ENCODE results near the gene UGT3A1.
A peak's percentile ranks its signal among the peaks of the same experiment; 100 is the strongest.

The UGT3A1 gene

DNA sequence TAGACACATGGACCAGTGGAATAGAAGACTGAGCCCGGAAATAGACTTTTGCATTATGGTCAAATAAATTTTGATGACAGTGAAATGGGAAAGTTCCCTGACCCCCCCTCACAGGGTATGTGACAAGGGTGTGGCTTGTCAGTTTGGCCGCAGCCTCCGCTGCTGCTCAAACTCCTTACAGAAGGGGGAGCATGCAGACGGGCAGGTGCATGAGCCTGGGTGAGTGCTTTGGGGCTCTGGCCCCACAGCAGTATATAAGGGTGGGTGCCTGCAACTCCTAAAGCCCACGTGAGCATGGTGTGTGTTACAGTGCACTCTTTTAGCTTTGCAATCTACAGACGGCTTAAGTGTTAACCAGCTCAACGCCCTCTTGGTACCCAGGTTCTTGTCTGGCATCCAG lies 30.9 kb downstream of the UGT3A1 start:
- TF ChIP-seq, protein P1, sequence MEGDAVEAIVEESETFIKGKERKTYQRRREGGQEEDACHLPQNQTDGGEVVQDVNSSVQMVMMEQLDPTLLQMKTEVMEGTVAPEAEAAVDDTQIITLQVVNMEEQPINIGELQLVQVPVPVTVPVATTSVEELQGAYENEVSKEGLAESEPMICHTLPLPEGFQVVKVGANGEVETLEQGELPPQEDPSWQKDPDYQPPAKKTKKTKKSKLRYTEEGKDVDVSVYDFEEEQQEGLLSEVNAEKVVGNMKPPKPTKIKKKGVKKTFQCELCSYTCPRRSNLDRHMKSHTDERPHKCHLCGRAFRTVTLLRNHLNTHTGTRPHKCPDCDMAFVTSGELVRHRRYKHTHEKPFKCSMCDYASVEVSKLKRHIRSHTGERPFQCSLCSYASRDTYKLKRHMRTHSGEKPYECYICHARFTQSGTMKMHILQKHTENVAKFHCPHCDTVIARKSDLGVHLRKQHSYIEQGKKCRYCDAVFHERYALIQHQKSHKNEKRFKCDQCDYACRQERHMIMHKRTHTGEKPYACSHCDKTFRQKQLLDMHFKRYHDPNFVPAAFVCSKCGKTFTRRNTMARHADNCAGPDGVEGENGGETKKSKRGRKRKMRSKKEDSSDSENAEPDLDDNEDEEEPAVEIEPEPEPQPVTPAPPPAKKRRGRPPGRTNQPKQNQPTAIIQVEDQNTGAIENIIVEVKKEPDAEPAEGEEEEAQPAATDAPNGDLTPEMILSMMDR (IDR thresholded peaks at IDR 0.05; ENCODE audit: low read depth, low read length) = no peak
- no peak overlapping the region for H3K4me3 ChIP-seq (ENCODE audit: low read depth, low read length)

DNA sequence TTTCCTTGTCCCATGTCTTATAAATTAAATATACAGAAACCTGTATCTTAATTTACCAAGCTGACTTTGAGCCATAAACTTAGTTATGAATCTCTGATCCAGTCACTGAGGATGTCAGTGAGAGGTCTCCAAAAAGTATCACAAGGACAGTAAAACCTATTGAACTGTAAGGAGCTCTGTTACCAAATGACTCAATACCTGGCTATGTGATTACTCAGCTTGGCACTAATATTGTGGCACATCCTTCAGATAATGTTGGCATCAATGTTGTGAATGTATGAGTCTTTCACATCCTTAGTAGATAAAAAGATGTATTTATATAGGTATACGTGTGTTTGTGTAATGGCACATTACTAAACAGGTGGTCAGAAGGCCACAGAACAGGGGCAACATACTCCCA lies 34.8 kb downstream of the UGT3A1 start:
- TF ChIP-seq, protein P1 (IDR thresholded peaks at IDR 0.05; ENCODE audit: low read depth, low read length) = no peak
- no peak overlapping the region for H3K4me3 ChIP-seq (ENCODE audit: low read depth, low read length)

DNA sequence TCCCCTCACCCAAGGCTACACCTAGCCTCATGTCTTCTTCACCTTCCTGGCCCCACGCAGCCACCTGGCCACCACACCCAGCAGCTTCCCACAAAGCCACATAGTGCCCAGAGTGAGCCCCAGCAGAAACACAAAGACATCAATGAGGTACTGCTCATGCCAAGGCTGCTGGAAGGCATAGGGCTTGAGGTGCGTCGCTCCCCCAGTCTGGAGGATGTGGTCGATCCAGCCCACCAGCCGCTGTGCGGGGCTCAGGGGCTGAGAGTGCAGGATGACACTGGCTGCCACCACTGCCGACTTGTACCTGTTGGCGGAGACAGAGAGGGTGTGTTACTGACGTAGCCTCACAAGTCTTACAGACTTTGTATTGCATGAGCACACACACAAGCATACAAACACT lies 37.0 kb downstream of the UGT3A1 start:
- TF ChIP-seq, protein P1 (IDR thresholded peaks at IDR 0.05; ENCODE audit: low read depth, low read length) = no peak
- no peak overlapping the region for H3K4me3 ChIP-seq (ENCODE audit: low read depth, low read length)

DNA sequence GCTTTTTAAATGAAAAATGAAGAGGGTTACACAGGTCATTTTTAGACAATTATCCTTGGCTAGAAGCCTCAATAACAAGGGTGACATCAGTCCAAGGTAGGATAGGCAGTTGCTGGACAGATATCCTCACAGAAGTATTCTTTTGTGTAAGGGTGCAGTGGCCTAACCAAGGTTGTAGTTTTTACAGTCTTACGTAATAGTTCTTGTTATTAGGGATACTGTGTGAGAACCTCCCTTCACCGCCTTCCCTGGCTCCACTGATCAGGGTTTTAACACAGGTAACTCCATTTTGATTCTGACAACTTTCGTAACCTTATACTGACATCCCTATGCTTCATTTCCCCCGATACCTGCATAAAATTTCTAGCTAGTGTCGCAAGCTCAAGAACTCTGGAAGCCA lies 44.1 kb downstream of the UGT3A1 start:
- no peak overlapping the region for H3K4me3 ChIP-seq (ENCODE audit: low read depth, low read length)
- TF ChIP-seq, protein P1 (IDR thresholded peaks at IDR 0.05; ENCODE audit: low read depth, low read length) = no peak

DNA sequence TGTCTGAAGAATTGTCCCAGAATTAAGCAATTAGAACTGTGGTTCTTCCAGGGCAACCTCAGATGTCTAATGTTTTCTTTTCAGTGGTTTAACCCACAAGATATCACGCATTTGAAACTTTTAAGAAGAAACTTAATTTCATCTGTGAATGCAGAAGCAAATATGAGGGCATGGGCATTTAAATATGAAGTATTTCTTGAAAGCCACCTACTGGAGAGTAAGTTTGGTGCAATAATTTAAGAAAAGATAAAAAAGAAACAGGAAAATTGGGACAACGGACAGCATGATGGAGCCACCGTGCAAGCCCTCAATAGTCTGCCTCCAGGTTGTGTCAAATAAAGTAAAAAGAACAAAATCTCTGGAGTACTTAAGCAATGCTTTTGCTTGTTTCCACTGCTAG lies 51.6 kb downstream of the UGT3A1 start:
- TF ChIP-seq, protein P1 (IDR thresholded peaks at IDR 0.05; ENCODE audit: low read depth, low read length) = no peak

DNA sequence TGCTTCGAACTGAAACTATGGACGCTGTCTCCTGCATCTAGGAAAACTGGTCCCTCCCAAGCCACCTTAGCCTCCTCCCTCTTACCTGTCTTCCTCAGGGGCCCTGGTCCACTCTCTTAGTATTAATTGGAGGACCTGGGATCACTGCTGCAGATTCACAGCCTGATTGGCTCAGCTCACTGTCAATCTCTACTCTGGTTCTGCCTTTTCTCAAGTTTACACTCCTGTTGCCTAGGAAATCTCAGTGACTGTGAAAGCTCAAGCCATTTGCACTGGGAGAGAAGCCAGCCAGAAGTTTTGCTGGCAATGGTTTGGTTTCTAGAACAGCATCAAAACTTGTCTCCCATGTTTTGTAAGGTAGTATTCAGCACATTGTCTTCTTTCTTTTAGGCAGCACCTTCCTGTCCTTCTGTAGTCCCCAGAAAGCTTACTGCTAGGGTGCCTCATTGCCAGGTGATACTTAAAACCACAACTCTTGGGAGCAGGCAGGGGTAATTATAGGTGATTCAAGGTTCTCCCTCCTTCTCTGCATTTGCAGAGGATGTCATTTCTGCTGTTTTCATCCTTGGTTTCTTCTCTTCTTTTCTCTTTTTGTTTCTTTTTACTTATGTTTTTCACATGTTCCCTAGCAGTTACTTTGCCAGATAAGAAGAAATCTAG lies 52.5 kb downstream of the UGT3A1 start, which contains the start of gene CAPSL:
TSS of gene CAPSL (minus strand) at position 55 of the 660 bp plus-strand sequence. CDS start 17,502 bp downstream, outside the sequence.
- no peak within 1 kb of the TSS for H3K4me3 ChIP-seq (ENCODE audit: low read depth, low read length)
- TF ChIP-seq, protein P1 (IDR thresholded peaks at IDR 0.05; ENCODE audit: low read depth, low read length) = no peak

More for the DNA sequence above, 51.6 kb downstream of the UGT3A1 start:
- H3K4me3 ChIP-seq (ENCODE audit: low read depth, low read length) = no peak overlapping the region

DNA sequence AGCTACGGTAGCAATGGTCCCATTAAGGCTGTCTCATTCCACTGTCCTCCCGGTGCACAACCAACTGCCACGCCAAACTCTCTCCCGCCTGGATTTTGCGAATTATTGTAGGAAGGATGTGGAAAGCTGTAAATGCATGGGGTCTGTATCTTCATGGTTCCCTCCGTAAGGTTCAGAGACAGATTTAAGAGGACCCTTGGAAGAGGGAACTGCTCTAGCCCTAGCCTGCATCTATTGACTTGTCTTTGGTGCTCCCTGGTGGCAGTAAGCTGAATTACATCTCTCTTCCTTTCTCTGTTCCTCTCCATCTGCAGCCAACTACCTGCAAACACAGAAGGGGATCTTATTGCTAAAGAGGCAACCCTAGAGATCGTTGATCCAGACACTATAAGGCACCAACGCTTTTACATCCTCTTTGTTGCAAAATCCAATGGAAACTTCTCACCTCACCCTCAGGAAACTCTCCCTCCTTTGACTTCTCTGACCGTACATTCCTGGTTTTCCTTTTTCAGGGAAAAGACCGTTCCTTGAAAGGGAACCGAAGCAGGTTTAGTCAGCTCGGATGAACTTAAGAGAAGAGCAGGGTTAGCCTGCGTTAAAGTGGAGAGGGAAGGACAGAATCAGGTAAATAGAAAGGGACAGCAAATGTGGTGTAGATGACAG lies 64.7 kb downstream of the UGT3A1 start:
- no peak overlapping the region for H3K4me3 ChIP-seq (ENCODE audit: low read depth, low read length)
- TF ChIP-seq, protein P1 (IDR thresholded peaks at IDR 0.05; ENCODE audit: low read depth, low read length) = peak; percentile 81

Measured in WI38 (cell line).